Regular cardiac myocyte (primary cell): ENCODE results near the gene ADAMTS10. TPM values are rescaled to one million over a fixed set of nuclear protein-coding genes. Genes with fewer than 3 reads are reported as not detected.

ENCODE experiments used
- total RNA-seq: library from RNA; depleted of rRNA; stranded (reverse); fragments of >200 nt; gene quantifications from 2 replicates; pipeline ENCODE4 v1.2.3, GENCODE V29; 2014

ADAMTS10 gene
- total RNA-seq, result 3.5 and 15.8 TPM in 2 replicates

GRCh38 chr19:8610041-8610935 lies at the start of gene ADAMTS10:
Gene ADAMTS10, minus strand, starts transcription at chr19:8610715. Its CDS starts 5,005 bp downstream, at chr19:8605710.

GRCh38 chr19:8629996-8630683 lies 19.6 kb upstream of the ADAMTS10 start, which contains the start of gene NFILZ:
Gene NFILZ, plus strand, starts transcription at chr19:8630633. Its CDS starts 46,133 bp downstream, at chr19:8676766.

GRCh38 chr19:8577247-8577646 lies 33.3 kb downstream of the ADAMTS10 start, which contains the start of gene MYO1F:
Gene MYO1F, minus strand, starts transcription at chr19:8577442. Its CDS starts 133 bp downstream, at chr19:8577309.

Other genes with a start within 250 kb of the ADAMTS10 start
- 26.1 and 132 TPM in 2 replicates for gene ANGPTL4, start 246.6 kb downstream of the ADAMTS10 start, total RNA-seq
- gene RAB11B, start 220.4 kb downstream of the ADAMTS10 start, total RNA-seq, result 29.5 and 34.7 TPM in 2 replicates
- 64.0 and 167 TPM in 2 replicates for gene MARCHF2, start 197.4 kb downstream of the ADAMTS10 start, total RNA-seq
- gene HNRNPM, start 165.7 kb downstream of the ADAMTS10 start, total RNA-seq, result 26.5 and 117 TPM in 2 replicates
- gene PRAM1, start 108.1 kb downstream of the ADAMTS10 start, total RNA-seq, result not detected in 2 replicates
- 2.5 and 4.8 TPM in 2 replicates for gene ZNF414, start 96.5 kb downstream of the ADAMTS10 start, total RNA-seq
- gene MYO1F, start 33.3 kb downstream of the ADAMTS10 start, total RNA-seq, result 0.19 and 0.28 TPM in 2 replicates
- not detected in 2 replicates for gene NFILZ, start 19.9 kb upstream of the ADAMTS10 start, total RNA-seq
- not detected in 2 replicates for gene ACTL9, start 88.1 kb upstream of the ADAMTS10 start, total RNA-seq
- gene OR2Z1, start 110.9 kb upstream of the ADAMTS10 start, total RNA-seq, result not detected in 2 replicates
- gene ZNF558, start 221.6 kb upstream of the ADAMTS10 start, total RNA-seq, result 17.4 and 40.9 TPM in 2 replicates
- gene MBD3L1, start 221.7 kb upstream of the ADAMTS10 start, total RNA-seq, result not detected in 2 replicates